ENCODE data around the gene CFAP57. TPM values are rescaled to one million over a fixed set of nuclear protein-coding genes. Genes with fewer than 3 reads are reported as not detected.
"Not testable (repeated sequence)": the region's sequence is repeated elsewhere in the genome, so short reads cannot be mapped to it uniquely, and the experiment has no call there.

Gene CFAP57
- total RNA-seq, 1 donor from 2014 or later, result not detected

DNA sequence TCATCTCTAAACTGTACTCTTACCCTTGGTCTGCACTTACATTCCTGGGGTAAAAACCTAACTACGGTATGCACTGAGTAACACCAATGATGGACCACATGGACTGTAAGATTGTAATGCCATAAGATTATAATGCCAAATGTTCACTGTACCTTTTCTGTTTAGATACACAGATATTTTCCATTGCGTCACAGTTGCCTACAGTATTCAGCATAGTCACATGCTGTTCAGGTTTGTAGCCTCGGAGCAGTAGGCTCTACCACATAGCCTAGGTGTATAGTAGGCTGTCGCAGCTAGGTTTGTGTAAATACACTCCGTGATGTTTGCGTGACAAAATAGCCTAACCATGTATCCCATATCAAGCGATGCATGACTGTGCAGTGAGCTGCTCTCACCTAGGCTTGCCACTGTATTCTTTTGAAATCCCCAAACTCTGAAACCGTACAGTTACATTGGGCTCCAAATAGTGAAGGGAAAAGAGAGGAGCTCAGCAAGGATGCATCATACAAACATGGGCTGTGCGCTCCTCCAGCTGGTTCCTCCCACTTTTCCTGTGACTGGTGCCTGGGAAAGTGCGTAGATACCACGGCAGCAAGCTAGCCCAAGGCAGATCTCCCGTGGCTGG is 35.2 kb downstream of the CFAP57 start:
- DNase-seq (ENCODE audit: low read depth) (no peak), FAIRE-seq (no peak)
- no peak overlapping the region for H3K4me3 ChIP-seq (ENCODE audit: low read depth, low read length)

DNA sequence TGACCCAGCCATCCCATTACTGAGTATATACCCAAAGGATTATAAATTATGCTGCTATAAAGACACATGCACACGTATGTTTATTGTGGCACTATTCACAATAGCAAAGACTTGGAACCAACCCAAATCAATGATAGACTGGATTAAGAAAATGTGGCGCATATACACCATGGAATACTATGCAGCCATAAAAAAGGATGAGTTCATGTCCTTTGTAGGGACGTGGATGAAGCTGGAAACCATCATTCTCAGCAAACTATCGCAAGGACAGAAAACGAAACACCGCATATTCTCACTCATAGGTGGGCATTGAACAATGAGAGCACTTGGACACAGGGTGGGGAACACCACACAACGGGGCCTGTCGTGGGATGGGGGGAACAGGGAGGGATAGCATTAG is 36.1 kb downstream of the CFAP57 start:
- not testable (repeated sequence) for H3K36me3 ChIP-seq (ENCODE audit: control insufficient read depth, insufficient read depth, low read length); DNase-seq (ENCODE audit: low read depth); H3K27me3 ChIP-seq (ENCODE audit: control insufficient read depth, insufficient read depth, low read length); FAIRE-seq; H3K4me3 ChIP-seq (ENCODE audit: low read depth, low read length)

More for the DNA sequence above, 35.2 kb downstream of the CFAP57 start:
- TF ChIP-seq, protein P1, sequence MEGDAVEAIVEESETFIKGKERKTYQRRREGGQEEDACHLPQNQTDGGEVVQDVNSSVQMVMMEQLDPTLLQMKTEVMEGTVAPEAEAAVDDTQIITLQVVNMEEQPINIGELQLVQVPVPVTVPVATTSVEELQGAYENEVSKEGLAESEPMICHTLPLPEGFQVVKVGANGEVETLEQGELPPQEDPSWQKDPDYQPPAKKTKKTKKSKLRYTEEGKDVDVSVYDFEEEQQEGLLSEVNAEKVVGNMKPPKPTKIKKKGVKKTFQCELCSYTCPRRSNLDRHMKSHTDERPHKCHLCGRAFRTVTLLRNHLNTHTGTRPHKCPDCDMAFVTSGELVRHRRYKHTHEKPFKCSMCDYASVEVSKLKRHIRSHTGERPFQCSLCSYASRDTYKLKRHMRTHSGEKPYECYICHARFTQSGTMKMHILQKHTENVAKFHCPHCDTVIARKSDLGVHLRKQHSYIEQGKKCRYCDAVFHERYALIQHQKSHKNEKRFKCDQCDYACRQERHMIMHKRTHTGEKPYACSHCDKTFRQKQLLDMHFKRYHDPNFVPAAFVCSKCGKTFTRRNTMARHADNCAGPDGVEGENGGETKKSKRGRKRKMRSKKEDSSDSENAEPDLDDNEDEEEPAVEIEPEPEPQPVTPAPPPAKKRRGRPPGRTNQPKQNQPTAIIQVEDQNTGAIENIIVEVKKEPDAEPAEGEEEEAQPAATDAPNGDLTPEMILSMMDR (IDR thresholded peaks at IDR 0.05; ENCODE audit: insufficient read depth, low read length, severe bottlenecking), result no peak
- Histone ChIP-seq H3K27me3 (ENCODE audit: control insufficient read depth, insufficient read depth, low read length) (no peaks in the 10 kb centered on the region), H3K36me3 (ENCODE audit: control insufficient read depth, insufficient read depth, low read length) (no peaks in the 10 kb centered on the region)

- FAIRE-seq (no peak), DNase-seq (ENCODE audit: low read depth) (no peak)
- Histone ChIP-seq H3K27me3 (ENCODE audit: control insufficient read depth, insufficient read depth, low read length) (no peaks in the 10 kb centered on the region), H3K4me3 (ENCODE audit: low read depth, low read length) (no peak overlapping the region), H3K36me3 (ENCODE audit: control insufficient read depth, insufficient read depth, low read length) (no peaks in the 10 kb centered on the region)
- TF ChIP-seq, protein P1 (IDR thresholded peaks at IDR 0.05; ENCODE audit: insufficient read depth, low read length, severe bottlenecking), result no peak
Measured at GRCh38 chr1:43214501-43215444, 42.6 kb downstream of the CFAP57 start.

GRCh38 chr1:43217747-43218146 is 45.6 kb downstream of the CFAP57 start:
- TF ChIP-seq, protein P1 (IDR thresholded peaks at IDR 0.05; ENCODE audit: insufficient read depth, low read length, severe bottlenecking), result no peak
- H3K27me3 ChIP-seq (ENCODE audit: control insufficient read depth, insufficient read depth, low read length), result no peaks in the 10 kb centered on the region
- H3K36me3 ChIP-seq (ENCODE audit: control insufficient read depth, insufficient read depth, low read length), result no peaks in the 10 kb centered on the region
- no peak for DNase-seq (ENCODE audit: low read depth)
- no peak for FAIRE-seq
- no peak overlapping the region for H3K4me3 ChIP-seq (ENCODE audit: low read depth, low read length)

GRCh38 chr1:43220905-43221778 is 49.0 kb downstream of the CFAP57 start:
- FAIRE-seq (peak; percentile 43), DNase-seq (ENCODE audit: low read depth) (no peak)
- Histone ChIP-seq H3K27me3 (ENCODE audit: control insufficient read depth, insufficient read depth, low read length) (no peaks in the 10 kb centered on the region), H3K36me3 (ENCODE audit: control insufficient read depth, insufficient read depth, low read length) (no peaks in the 10 kb centered on the region), H3K4me3 (ENCODE audit: low read depth, low read length) (no peak overlapping the region)
- TF ChIP-seq, protein P1 (IDR thresholded peaks at IDR 0.05; ENCODE audit: insufficient read depth, low read length, severe bottlenecking), result no peak

All from bronchial epithelial cell (primary cell).